Breast epithelium (tissue), 3 donors: ENCODE data around the gene SHROOM3.

Experiments used
- POLR2A ChIP-seq: fragments of 450-650 bp; IDR thresholded peaks from one replicate; pipeline ENCODE4 v1.6.1; 2016; ENCODE audit warnings: antibody characterized with exemption, mild to moderate bottlenecking, moderate library complexity
- POLR2AphosphoS5 ChIP-seq, 3 donors: sonication (generic); formaldehyde crosslinking; IDR thresholded peaks; one replicate each; pipeline ENCODE4 v1.6.1; 2017; ENCODE audit warnings: antibody characterized with exemption in 3 of 3
- TF ChIP-seq, protein P1 (sequence below), 3 donors: fragments of 450-650 bp; IDR thresholded peaks; one replicate each; pipeline ENCODE4 v1.5.1; 2016 to 2017; ENCODE audit warnings: antibody characterized with exemption in 3 of 3, mild to moderate bottlenecking in 3 of 3, moderate library complexity in 3 of 3

- TF ChIP-seq POLR2A (no peak), POLR2AphosphoS5 (IDR thresholded peaks at IDR 0.05) (no peak)
- TF ChIP-seq, protein P1, sequence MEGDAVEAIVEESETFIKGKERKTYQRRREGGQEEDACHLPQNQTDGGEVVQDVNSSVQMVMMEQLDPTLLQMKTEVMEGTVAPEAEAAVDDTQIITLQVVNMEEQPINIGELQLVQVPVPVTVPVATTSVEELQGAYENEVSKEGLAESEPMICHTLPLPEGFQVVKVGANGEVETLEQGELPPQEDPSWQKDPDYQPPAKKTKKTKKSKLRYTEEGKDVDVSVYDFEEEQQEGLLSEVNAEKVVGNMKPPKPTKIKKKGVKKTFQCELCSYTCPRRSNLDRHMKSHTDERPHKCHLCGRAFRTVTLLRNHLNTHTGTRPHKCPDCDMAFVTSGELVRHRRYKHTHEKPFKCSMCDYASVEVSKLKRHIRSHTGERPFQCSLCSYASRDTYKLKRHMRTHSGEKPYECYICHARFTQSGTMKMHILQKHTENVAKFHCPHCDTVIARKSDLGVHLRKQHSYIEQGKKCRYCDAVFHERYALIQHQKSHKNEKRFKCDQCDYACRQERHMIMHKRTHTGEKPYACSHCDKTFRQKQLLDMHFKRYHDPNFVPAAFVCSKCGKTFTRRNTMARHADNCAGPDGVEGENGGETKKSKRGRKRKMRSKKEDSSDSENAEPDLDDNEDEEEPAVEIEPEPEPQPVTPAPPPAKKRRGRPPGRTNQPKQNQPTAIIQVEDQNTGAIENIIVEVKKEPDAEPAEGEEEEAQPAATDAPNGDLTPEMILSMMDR (IDR thresholded peaks at IDR 0.05), result no peak
Observed at GRCh38 chr4:76654084-76654483, 219.1 kb downstream of the SHROOM3 start.
